Right lobe of liver (tissue), 6 donors: Measurements from ENCODE around the gene CTDP1. TPM values are rescaled to one million over a fixed set of nuclear protein-coding genes. Genes with fewer than 3 reads are reported as not detected.

Source experiments
- ATAC-seq, 4 donors: fragments of 200-7000 bp; cut with Tn5 transposase; one replicate each; pipeline ENCODE4 v1.9.1; 2020; ENCODE audit warnings: mild to moderate bottlenecking in 4 of 4, moderate library complexity in 4 of 4
- DNase-seq, 3 donors: peaks; one replicate each; pipeline ENCODE4 v3.0.0-alpha.2; 2020
- H3K27ac ChIP-seq, 3 donors: fragments of 200-600 bp; one replicate each; pipeline ENCODE4 v1.8.0; 2022
- H3K27me3 ChIP-seq, 2 donors: fragments of 200-600 bp; one replicate each; pipeline ENCODE4 v1.8.0; 2022
- H3K36me3 ChIP-seq, 4 donors: fragments of 200-600 bp; sonication (generic) in 1 of 4; one replicate each; pipeline versions ENCODE4 v1.5.1 to v1.8.0; 2017 to 2022; ENCODE audit warnings: control low read depth in 1 of 4
- H3K4me1 ChIP-seq, 4 donors: fragments of 200-600 bp; sonication (generic) in 1 of 4; one replicate each; pipeline versions ENCODE4 v1.5.1 to v1.8.0; 2017 to 2022; ENCODE audit warnings: control low read depth in 1 of 4
- H3K4me3 ChIP-seq, 3 donors: fragments of 200-600 bp; one replicate each; pipeline ENCODE4 v1.8.0; 2022
- H3K9me3 ChIP-seq, 4 donors: fragments of 200-600 bp; sonication (generic) in 1 of 4; one replicate each; pipeline versions ENCODE4 v1.5.1 to v1.8.0; 2017 to 2022; ENCODE audit warnings: control low read depth in 1 of 4
- POLR2A ChIP-seq: fragments of 450-650 bp; IDR thresholded peaks from one replicate; pipeline ENCODE4 v1.6.1; 2017; ENCODE audit warnings: antibody characterized with exemption, mild to moderate bottlenecking
- WGBS: methylation state at CpG from one replicate; pipeline ENCODE4 v1.1.6; 2018; ENCODE audit warnings: low coverage, low lambda C conversion rate; ENCODE audit not compliant: insufficient coverage; ENCODE audit errors: missing lambda C conversion rate; 5-methylcytosine and 5-hydroxymethylcytosine counted together
- intact Hi-C, 2 donors: fragments of 100-400 bp; cut with DNase I; formaldehyde crosslinking; loops; one replicate each; pipeline versions ENCODE4 v1.11.2 to v1.14.1; 2022
- total RNA-seq, 6 experiments: library from RNA; depleted of rRNA in 2 of 6; stranded (reverse); fragments of >200 nt in 2 of 6; fragmentation: NEBNext Ultra II Directional in 3 of 6; extraction: Animal tissue kit (Norgen Biotek cat#: 25700) in 3 of 6; gene quantifications; one replicate each; pipeline versions ENCODE4 v1.1.0 to v1.2.4, GENCODE V29; 2016 to 2023
- TF ChIP-seq, protein P1 (sequence below), 4 donors: fragments of 200-600 bp in 3 of 4; fragments of 450-650 bp in 1 of 4; IDR thresholded peaks; one replicate each; pipeline versions ENCODE4 v1.5.1 to v1.8.0; 2016 to 2022; ENCODE audit warnings: antibody characterized with exemption in 4 of 4, mild to moderate bottlenecking in 2 of 4
- donor health status: DM: no; HTN: yes; CAD: no.
- donor health status: DM: no; HTN: no; CAD: no.
- donor health status: DM: no; HTN: no; CAD: no.
- donor health status: DM: no; HTN: yes; CAD: no.
- donor health status: DM: no; HTN: yes; CAD: no.

The CTDP1 gene
- total RNA-seq, 6 experiments from 2014 or later, result 7.5 to 10.4 (median 8.2) TPM

DNA sequence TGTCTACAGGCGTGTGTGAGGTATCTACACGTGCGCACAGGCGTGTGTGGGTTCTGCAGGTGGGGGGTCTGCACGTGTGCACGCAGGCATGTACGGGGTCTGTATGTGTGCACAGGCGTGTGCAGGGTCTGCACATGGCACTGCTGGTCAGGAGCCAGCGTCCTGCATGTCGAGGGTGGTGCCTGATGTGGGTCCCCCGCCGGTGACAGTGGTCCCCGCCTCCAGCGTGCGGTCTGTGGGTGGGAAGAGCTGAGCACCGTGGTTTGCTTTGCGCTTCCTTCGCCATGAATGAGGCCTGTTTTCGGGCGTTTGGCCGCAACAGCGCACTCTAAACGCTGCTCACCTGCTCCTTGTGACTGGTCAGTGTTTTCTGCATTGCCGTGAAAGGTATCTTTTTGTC lies 57.2 kb downstream of the CTDP1 start:
- H3K27me3 ChIP-seq, result no peaks in the 10 kb centered on the region
- ATAC-seq, result peak in 1 of 4 donors; percentile 9
- TF ChIP-seq, protein P1, sequence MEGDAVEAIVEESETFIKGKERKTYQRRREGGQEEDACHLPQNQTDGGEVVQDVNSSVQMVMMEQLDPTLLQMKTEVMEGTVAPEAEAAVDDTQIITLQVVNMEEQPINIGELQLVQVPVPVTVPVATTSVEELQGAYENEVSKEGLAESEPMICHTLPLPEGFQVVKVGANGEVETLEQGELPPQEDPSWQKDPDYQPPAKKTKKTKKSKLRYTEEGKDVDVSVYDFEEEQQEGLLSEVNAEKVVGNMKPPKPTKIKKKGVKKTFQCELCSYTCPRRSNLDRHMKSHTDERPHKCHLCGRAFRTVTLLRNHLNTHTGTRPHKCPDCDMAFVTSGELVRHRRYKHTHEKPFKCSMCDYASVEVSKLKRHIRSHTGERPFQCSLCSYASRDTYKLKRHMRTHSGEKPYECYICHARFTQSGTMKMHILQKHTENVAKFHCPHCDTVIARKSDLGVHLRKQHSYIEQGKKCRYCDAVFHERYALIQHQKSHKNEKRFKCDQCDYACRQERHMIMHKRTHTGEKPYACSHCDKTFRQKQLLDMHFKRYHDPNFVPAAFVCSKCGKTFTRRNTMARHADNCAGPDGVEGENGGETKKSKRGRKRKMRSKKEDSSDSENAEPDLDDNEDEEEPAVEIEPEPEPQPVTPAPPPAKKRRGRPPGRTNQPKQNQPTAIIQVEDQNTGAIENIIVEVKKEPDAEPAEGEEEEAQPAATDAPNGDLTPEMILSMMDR (IDR thresholded peaks at IDR 0.05), result no peak
- TF ChIP-seq POLR2A, result no peak
- no peak overlapping the region for H3K4me3 ChIP-seq
- DNase-seq, result no peak
- peaks cover 0 to 15% (median 5%) of the 10 kb centered on the region in 4 donors for H3K36me3 ChIP-seq
- no peak overlapping the region for H3K27ac ChIP-seq
- WGBS, result 96% methylated on average over 4 of the region's 24 CpGs
- H3K4me1 ChIP-seq, result no peaks in the 10 kb centered on the region
- H3K9me3 ChIP-seq, result peaks cover 0 to 8% (median 0%) of the 10 kb centered on the region in 4 donors
- intact Hi-C loops, result no loop called here

DNA sequence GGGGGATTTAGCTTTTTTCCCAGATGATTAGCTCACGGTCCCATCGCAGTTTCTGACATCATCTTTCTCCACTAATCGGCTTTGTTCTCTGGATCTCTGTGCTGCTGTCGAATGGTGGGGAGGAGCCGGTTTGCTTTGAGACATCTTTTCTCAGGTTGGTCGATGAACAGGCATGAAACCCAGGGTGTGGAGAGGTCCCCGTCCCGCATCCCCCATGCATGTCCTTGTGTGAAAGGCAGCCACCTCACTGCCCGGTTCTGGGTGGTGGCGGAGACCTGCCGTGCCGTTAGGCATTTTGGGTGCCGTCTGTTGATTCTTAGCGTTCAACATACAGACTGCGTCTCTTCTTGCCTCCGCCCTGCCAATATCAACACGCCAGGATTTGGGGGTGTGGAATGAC lies 57.8 kb downstream of the CTDP1 start:
- intact Hi-C loops, result no loop called here
- DNase-seq, result peak in 1 of 3 donors; percentile 8
- no peak overlapping the region for H3K27ac ChIP-seq
- no peaks in the 10 kb centered on the region for H3K4me1 ChIP-seq
- H3K27me3 ChIP-seq, result no peaks in the 10 kb centered on the region
- ATAC-seq, result no peak
- peaks cover 0 to 8% (median 0%) of the 10 kb centered on the region in 4 donors for H3K9me3 ChIP-seq
- TF ChIP-seq POLR2A, result no peak
- TF ChIP-seq, protein P1 (IDR thresholded peaks at IDR 0.05), result no peak
- WGBS, result 92% methylated on average over 13 of the region's 17 CpGs
- H3K4me3 ChIP-seq, result no peak overlapping the region
- peaks cover 0 to 13% (median 5%) of the 10 kb centered on the region in 4 donors for H3K36me3 ChIP-seq

DNA sequence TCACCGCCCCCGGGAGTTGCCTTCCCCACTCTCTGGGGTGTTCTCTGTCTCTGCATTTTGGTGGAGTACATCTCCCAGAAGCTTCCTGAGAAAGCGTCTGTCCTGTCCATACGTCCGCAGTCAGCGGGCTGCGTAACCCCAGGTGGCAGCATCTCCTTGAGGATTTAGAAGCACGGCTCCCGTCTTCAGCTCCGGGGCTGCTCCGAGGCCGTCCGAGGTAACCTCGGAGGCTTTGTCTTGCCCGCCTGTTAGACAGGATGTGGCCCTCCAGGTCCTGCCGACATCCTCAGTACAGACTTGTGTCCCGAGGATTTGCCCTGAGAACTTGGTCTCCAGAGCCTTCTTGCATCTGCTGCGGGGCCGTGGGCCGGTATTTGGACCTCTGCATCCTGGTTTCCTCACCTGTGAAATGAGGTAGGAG lies 58.4 kb downstream of the CTDP1 start:
- Histone ChIP-seq H3K27ac (no peak overlapping the region), H3K9me3 (peaks cover 0 to 2% (median 0%) of the 10 kb centered on the region in 4 donors), H3K4me1 (no peaks in the 10 kb centered on the region), H3K36me3 (peaks cover 0 to 13% (median 5%) of the 10 kb centered on the region in 4 donors), H3K27me3 (no peaks in the 10 kb centered on the region), H3K4me3 (no peak overlapping the region)
- DNase-seq, result no peak
- ATAC-seq, result no peak
- intact Hi-C loops, result no loop called here
- 93% methylated on average over 15 of the region's 20 CpGs for WGBS
- TF ChIP-seq, protein P1 (IDR thresholded peaks at IDR 0.05), result no peak
- TF ChIP-seq POLR2A, result no peak

DNA sequence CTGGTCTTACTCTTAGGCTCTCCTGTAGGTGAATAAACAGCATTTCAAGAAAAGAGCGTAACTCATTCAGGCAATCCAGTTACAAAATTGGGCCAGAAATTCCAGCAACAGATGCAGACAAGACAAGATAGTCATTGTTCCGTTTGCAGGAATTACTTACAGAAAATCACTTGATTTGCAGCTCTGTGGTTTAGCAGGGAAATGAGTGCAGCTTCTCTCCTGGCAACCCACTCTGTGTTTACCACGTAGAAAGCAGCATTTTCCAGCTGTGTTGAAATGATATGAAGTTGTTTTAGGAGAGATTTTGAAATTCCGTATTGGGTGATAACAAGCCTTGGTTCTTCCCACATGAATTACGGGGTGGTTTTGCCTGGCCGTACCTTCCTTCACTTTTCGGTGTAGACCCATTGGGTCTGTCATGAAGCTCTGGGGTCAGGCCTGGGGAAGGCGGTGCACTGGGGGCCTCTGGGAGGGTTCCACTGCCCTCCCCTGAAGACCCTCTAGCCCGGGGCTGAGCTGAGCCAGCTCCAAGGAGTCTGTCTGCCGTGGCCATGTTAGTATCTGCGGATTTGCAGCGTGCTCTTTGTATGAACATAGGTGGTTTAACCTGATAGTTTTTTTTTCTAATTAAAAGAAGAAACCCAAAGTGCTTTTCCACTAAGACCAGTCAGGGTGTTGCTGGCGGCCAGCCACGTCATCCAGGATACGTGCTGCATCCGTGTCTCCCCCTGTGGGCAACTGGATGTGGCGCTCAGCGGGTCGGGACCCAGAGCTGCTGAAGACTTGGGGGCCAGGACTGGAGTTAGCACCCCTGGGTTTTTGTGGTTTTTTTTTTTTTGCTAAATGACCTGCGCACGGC lies 59.2 kb downstream of the CTDP1 start:
- Histone ChIP-seq H3K27me3 (no peaks in the 10 kb centered on the region), H3K36me3 (peaks cover 0 to 13% (median 6%) of the 10 kb centered on the region in 4 donors), H3K4me3 (no peak overlapping the region), H3K27ac (no peak overlapping the region), H3K4me1 (no peaks in the 10 kb centered on the region), H3K9me3 (no peaks in the 10 kb centered on the region)
- DNase-seq (no peak), ATAC-seq (no peak)
- WGBS, result 92% methylated on average over 10 of the region's 21 CpGs
- TF ChIP-seq, protein P1 (IDR thresholded peaks at IDR 0.05), result no peak
- TF ChIP-seq POLR2A, result no peak
- intact Hi-C loops, result no loop called here
